Neural cell (in vitro differentiated cells): ENCODE data around the gene CDC25C. TPM values are rescaled to one million over a fixed set of nuclear protein-coding genes. Genes with fewer than 3 reads are reported as not detected.

Experiments used
- H2AFZ ChIP-seq: fragments of 200-600, 300-800 bp; sonication (generic), shearing (Covaris generic); 2 replicates; pipeline ENCODE4 v1.6.0; 2014; ENCODE audit warnings: low read depth, mild to moderate bottlenecking, antibody characterized with exemption, low read length, moderate library complexity
- H3F3A ChIP-seq: fragments of 200-600 bp; shearing (Covaris generic); 2 replicates; pipeline ENCODE4 v1.6.1; 2016; ENCODE audit warnings: mild to moderate bottlenecking, moderate library complexity, mixed read lengths, antibody characterized with exemption, low read length; ENCODE audit not compliant: insufficient read depth, poor library complexity, severe bottlenecking
- H3K27ac ChIP-seq: fragments of 200-600, 300-800 bp; sonication (generic), shearing (Covaris generic); 2 replicates; pipeline ENCODE4 v1.5.1; 2014; ENCODE audit warnings: mild to moderate bottlenecking, low read length, moderate library complexity
- H3K27me3 ChIP-seq: fragments of 300-800, 200-600 bp; sonication (generic), shearing (Covaris generic); 2 replicates; pipeline ENCODE4 v1.6.0; 2014; ENCODE audit warnings: mild to moderate bottlenecking, low read depth, low read length, moderate library complexity; ENCODE audit not compliant: insufficient read depth
- H3K36me3 ChIP-seq: fragments of 300-800, 200-600 bp; sonication (generic), shearing (Covaris generic); 2 replicates; pipeline ENCODE4 v1.5.1; 2014; ENCODE audit warnings: mild to moderate bottlenecking, antibody characterized with exemption, low read length, moderate library complexity; ENCODE audit not compliant: insufficient read depth
- H3K4me2 ChIP-seq: fragments of 300-800, 200-600 bp; sonication (generic), shearing (Covaris generic); 2 replicates; pipeline ENCODE4 v1.6.0; 2014; ENCODE audit warnings: mild to moderate bottlenecking, low read length
- H3K4me3 ChIP-seq: fragments of 300-800, 200-600 bp; sonication (generic), shearing (Covaris generic); 2 replicates; pipeline ENCODE4 v1.5.1; 2014; ENCODE audit warnings: mild to moderate bottlenecking, low read length, moderate library complexity
- H3K79me2 ChIP-seq: fragments of 200-600 bp; shearing (Covaris generic); replicated peaks from 2 replicates; pipeline ENCODE4 v1.6.0; 2014; ENCODE audit warnings: mild to moderate bottlenecking, low read length, moderate library complexity; ENCODE audit not compliant: insufficient read depth
- H3K9ac ChIP-seq: fragments of 300-800, 200-600 bp; sonication (generic), shearing (Covaris generic); 2 replicates; pipeline ENCODE4 v1.6.1; 2016; ENCODE audit warnings: mild to moderate bottlenecking, low read length, mixed read lengths
- H3K9me2 ChIP-seq: fragments of 200-600 bp; shearing (Covaris generic); 2 replicates; pipeline ENCODE4 v1.6.1; 2016; ENCODE audit warnings: mild to moderate bottlenecking, low read length, mixed read lengths; ENCODE audit not compliant: insufficient read depth
- H3K9me3 ChIP-seq: fragments of 200-600, 300-800 bp; sonication (generic), shearing (Covaris generic); 2 replicates; pipeline ENCODE4 v1.6.1; 2016; ENCODE audit warnings: mild to moderate bottlenecking, mixed run types, low read length, moderate library complexity, mixed read lengths
- H4K20me1 ChIP-seq: fragments of 200-600 bp; shearing (Covaris generic); 2 replicates; pipeline ENCODE4 v1.6.1; 2016; ENCODE audit warnings: mild to moderate bottlenecking, mixed run types; ENCODE audit not compliant: insufficient read depth
- EP300 ChIP-seq: fragments of 450-650 bp; conservative IDR thresholded peaks from 2 replicates; pipeline ENCODE4 v1.6.1; 2014; ENCODE audit warnings: antibody characterized with exemption, mild to moderate bottlenecking, moderate library complexity; ENCODE audit not compliant: poor library complexity, severe bottlenecking
- EZH2 ChIP-seq: fragments of 200-600, 300-800 bp; shearing (Covaris generic), sonication (generic); IDR thresholded peaks from 2 replicates; pipeline ENCODE4 v1.6.1; 2014; ENCODE audit warnings: antibody characterized with exemption, low read length, borderline replicate concordance, mild to moderate bottlenecking; ENCODE audit not compliant: insufficient read depth, poor library complexity, severe bottlenecking
- MXI1 ChIP-seq: fragments of 450-650 bp; conservative IDR thresholded peaks from 2 replicates; pipeline ENCODE4 v1.6.1; 2014; ENCODE audit warnings: antibody characterized with exemption, mild to moderate bottlenecking; ENCODE audit not compliant: poor library complexity, severe bottlenecking
- POLR2AphosphoS5 ChIP-seq: IDR thresholded peaks from 2 replicates; pipeline ENCODE4 v1.6.1; 2012
- RAD21 ChIP-seq: fragments of 450-650 bp; conservative IDR thresholded peaks from 2 replicates; pipeline ENCODE4 v1.6.1; 2014; ENCODE audit warnings: antibody characterized with exemption, mild to moderate bottlenecking, moderate library complexity
- REST ChIP-seq: IDR thresholded peaks from 2 replicates; pipeline ENCODE4 v1.6.1; 2012; ENCODE audit warnings: borderline replicate concordance
- SMC3 ChIP-seq: fragments of 450-650 bp; conservative IDR thresholded peaks from 2 replicates; pipeline ENCODE4 v1.6.1; 2014; ENCODE audit warnings: antibody characterized with exemption, mild to moderate bottlenecking, moderate library complexity; ENCODE audit not compliant: poor library complexity
- TAF1 ChIP-seq: IDR thresholded peaks from 2 replicates; pipeline ENCODE4 v1.6.1; 2012; ENCODE audit warnings: low read depth
- polyA plus RNA-seq: library from polyadenylated mRNA; depleted of rRNA; stranded (reverse); fragments of >200 nt; gene quantifications from 2 replicates; pipeline ENCODE4 v1.2.3, GENCODE V29; 2014
- TF ChIP-seq, protein P1 (sequence below): fragments of 450-650 bp; IDR thresholded peaks from 2 replicates; pipeline ENCODE4 v1.5.1; 2014; ENCODE audit warnings: antibody characterized with exemption, mild to moderate bottlenecking, moderate library complexity; ENCODE audit not compliant: poor library complexity, severe bottlenecking

Gene CDC25C
- polyA plus RNA-seq, 1 donor from 2014 or later: 0.71 TPM

DNA sequence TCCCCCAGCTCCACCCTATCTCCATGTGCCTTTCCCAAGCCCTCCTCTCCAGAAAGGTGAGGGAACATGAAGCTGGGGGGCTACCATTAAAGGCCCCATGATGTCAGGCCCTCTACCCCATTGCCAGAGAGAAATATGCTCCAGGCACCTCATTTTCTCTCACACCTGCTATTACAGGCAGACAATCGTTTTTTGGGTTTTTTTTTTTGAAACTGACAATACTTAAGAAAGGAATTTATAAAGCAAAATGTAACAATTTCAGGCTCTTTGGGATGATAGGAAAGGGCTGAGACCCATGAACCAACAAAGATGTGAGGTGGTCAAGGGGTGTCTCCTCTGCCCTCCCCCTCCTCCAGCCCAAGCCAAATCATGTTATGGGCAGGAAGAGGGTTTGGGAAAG is 55.7 kb downstream of the CDC25C start:
- Histone ChIP-seq H3K27ac (no peak overlapping the region), H3K9ac (no peak overlapping the region), H4K20me1 (no peaks in the 10 kb centered on the region), H3K79me2 (no peaks in the 10 kb centered on the region), H3K9me2 (no peaks in the 10 kb centered on the region), H3K36me3 (no peaks in the 10 kb centered on the region), H3F3A (no peaks in the 10 kb centered on the region), H2AFZ (no peak overlapping the region), H3K4me3 (no peak overlapping the region), H3K27me3 (peaks cover 22% of the 10 kb centered on the region), H3K4me2 (no peak overlapping the region), H3K9me3 (no peaks in the 10 kb centered on the region)
- TF ChIP-seq, protein P1, sequence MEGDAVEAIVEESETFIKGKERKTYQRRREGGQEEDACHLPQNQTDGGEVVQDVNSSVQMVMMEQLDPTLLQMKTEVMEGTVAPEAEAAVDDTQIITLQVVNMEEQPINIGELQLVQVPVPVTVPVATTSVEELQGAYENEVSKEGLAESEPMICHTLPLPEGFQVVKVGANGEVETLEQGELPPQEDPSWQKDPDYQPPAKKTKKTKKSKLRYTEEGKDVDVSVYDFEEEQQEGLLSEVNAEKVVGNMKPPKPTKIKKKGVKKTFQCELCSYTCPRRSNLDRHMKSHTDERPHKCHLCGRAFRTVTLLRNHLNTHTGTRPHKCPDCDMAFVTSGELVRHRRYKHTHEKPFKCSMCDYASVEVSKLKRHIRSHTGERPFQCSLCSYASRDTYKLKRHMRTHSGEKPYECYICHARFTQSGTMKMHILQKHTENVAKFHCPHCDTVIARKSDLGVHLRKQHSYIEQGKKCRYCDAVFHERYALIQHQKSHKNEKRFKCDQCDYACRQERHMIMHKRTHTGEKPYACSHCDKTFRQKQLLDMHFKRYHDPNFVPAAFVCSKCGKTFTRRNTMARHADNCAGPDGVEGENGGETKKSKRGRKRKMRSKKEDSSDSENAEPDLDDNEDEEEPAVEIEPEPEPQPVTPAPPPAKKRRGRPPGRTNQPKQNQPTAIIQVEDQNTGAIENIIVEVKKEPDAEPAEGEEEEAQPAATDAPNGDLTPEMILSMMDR: no peak
- TF ChIP-seq MXI1 (no peak), EP300 (no peak), REST (no peak), EZH2 (no peak), SMC3 (no peak), TAF1 (no peak), POLR2AphosphoS5 (no peak), RAD21 (no peak)

- Histone ChIP-seq H2AFZ (no peak overlapping the region), H3K36me3 (no peaks in the 10 kb centered on the region), H3K9ac (no peak overlapping the region), H4K20me1 (no peaks in the 10 kb centered on the region), H3K27ac (no peak overlapping the region), H3K4me2 (no peak overlapping the region), H3K9me2 (no peaks in the 10 kb centered on the region), H3K9me3 (no peaks in the 10 kb centered on the region), H3K79me2 (no peaks in the 10 kb centered on the region), H3K4me3 (no peak overlapping the region), H3F3A (no peaks in the 10 kb centered on the region), H3K27me3 (peaks cover 22% of the 10 kb centered on the region)
- no peak for TF ChIP-seq POLR2AphosphoS5
- no peak for TF ChIP-seq MXI1
- TF ChIP-seq, protein P1: no peak
- TF ChIP-seq SMC3: no peak
- no peak for TF ChIP-seq TAF1
- TF ChIP-seq RAD21: no peak
- no peak for TF ChIP-seq EZH2
- no peak for TF ChIP-seq EP300
- TF ChIP-seq REST: no peak
These were observed 56.2 kb downstream of the CDC25C start for GRCh38 chr5:138275379-138275782.
